T-helper 17 cell (primary cell): ENCODE results near the gene ECI1. TPM values are rescaled to one million over a fixed set of nuclear protein-coding genes. Genes with fewer than 3 reads are reported as not detected.

Source experiments
- ATAC-seq: fragments of 150-1000 bp; cut with Tn5 transposase; 2 replicates; pipeline ENCODE4 v1.10.0; 2021; ENCODE audit warnings: mild to moderate bottlenecking, moderate library complexity
- DNase-seq, 3 donors: peaks; one replicate each; pipeline versions ENCODE4 v3.0.0 to v3.0.0-alpha.2; 2020 to 2021
- H3K9me3 ChIP-seq: one replicate; pipeline ENCODE4 v1.7.0; 2013; ENCODE audit warnings: low read length, mild to moderate bottlenecking; ENCODE audit not compliant: control insufficient read depth, poor library complexity, severe bottlenecking
- H3K27ac Mint-ChIP-seq: one replicate; pipeline ENCODE4 v1.8.0; 2022; ENCODE audit warnings: mild to moderate bottlenecking, moderate library complexity, mixed read lengths
- H3K27me3 Mint-ChIP-seq: one replicate; pipeline ENCODE4 v1.8.0; 2022; ENCODE audit warnings: mixed read lengths
- H3K36me3 Mint-ChIP-seq: one replicate; pipeline ENCODE4 v1.8.0; 2022; ENCODE audit warnings: low read depth, mixed read lengths
- H3K4me1 Mint-ChIP-seq: one replicate; pipeline ENCODE4 v1.8.0; 2022; ENCODE audit warnings: mild to moderate bottlenecking, mixed read lengths
- H3K4me3 Mint-ChIP-seq: one replicate; pipeline ENCODE4 v1.8.0; 2022; ENCODE audit warnings: mild to moderate bottlenecking, moderate library complexity, mixed read lengths
- total RNA-seq, 4 donors: library from RNA in 2 of 4; stranded (reverse) in 2 of 4; gene quantifications; one replicate each; pipeline ENCODE4 v1.2.3 and lab custom pipeline; 2022 to 2026

The ECI1 gene
- total RNA-seq, 2 donors from 2014 or later, result 15.2 TPM

- no peak overlapping the region for H3K27ac Mint-ChIP-seq
- H3K36me3 Mint-ChIP-seq, result peaks cover 4% of the 10 kb centered on the region
- DNase-seq, result no peak
- ATAC-seq, result no peak
- H3K9me3 ChIP-seq, result no peaks in the 10 kb centered on the region
- H3K27me3 Mint-ChIP-seq, result no peaks in the 10 kb centered on the region
- peaks cover 3% of the 10 kb centered on the region for H3K4me1 Mint-ChIP-seq
- no peak overlapping the region for H3K4me3 Mint-ChIP-seq
Observed at GRCh38 chr16:2232094-2232990, 19.0 kb downstream of the ECI1 start.

DNA sequence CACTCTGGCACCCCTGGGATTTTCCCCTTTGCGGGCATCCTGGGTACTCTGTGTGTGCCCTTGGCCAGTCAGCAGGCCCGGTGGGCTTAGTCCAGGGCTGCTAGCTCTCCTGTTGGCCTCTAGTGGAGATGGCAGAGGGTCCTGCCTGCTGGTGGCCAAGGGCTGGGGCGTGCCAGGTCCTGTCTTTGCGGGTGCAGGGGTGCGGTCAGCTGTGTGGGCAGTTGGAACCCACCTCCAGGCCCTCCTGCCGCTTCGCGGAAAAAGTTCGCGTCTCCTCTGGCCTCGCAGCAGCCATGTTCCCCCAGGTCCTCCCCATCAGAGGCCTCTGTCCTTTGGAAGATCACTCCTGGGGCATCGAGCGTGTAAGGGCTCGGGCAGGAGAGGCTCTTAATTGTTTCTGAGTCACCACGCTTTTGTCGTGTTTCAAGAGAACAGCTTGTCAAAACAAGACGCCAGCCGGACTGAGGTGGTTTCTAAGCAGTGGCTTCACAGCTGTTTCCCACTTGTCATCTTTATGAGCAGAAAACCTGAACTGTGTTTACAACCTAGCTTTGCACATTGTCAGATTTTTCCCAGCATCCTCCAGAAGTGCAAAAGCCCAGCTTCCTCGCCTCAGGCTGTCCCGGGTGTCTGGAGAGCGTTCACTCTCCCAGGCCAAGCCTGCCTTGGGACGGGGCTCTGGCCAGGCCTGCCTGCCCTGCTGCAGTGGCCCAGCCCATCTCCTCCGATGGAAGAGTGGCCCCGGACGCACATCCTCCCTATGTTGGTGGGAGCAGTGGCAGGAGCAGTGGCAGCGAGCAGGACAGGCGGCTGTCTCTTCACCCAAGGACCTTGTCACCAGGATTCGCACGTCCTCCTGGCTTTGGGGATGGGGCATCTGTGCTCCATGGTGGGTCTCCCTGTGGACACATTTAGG, 20.1 kb downstream of the ECI1 start:
- Mint-ChIP-seq H3K27me3 (no peaks in the 10 kb centered on the region), H3K36me3 (peaks cover 4% of the 10 kb centered on the region), H3K4me1 (peaks cover 6% of the 10 kb centered on the region), H3K27ac (no peak overlapping the region), H3K4me3 (no peak overlapping the region)
- H3K9me3 ChIP-seq, result no peaks in the 10 kb centered on the region
- DNase-seq, result no peak
- ATAC-seq, result no peak

DNA sequence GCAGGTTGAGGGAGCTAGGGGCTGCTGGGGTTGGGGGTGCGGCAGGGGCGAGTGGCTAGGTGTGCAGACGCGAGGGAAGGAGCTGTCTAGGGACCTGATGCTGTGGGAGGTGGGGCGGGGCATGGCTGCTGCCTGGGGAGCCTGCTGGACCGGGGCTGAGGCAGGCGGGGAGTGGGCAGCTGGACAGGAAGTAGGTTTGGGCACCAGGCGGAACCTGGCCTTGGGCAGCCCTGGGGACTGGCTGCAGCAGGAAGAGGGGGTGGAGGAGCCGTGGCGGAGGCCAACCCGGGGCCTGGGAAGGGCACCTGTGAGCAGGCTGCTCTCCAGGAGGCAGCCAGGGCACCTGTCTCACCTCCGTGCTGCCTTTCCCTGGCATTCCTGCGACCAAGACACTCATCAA, 21.0 kb downstream of the ECI1 start:
- H3K9me3 ChIP-seq, result no peaks in the 10 kb centered on the region
- H3K27me3 Mint-ChIP-seq, result no peaks in the 10 kb centered on the region
- peak overlapping the region; percentile 43 for H3K4me3 Mint-ChIP-seq
- no peak for DNase-seq
- no peak for ATAC-seq
- H3K36me3 Mint-ChIP-seq, result peaks cover 4% of the 10 kb centered on the region
- H3K4me1 Mint-ChIP-seq, result peaks cover 5% of the 10 kb centered on the region
- H3K27ac Mint-ChIP-seq, result no peak overlapping the region

DNA sequence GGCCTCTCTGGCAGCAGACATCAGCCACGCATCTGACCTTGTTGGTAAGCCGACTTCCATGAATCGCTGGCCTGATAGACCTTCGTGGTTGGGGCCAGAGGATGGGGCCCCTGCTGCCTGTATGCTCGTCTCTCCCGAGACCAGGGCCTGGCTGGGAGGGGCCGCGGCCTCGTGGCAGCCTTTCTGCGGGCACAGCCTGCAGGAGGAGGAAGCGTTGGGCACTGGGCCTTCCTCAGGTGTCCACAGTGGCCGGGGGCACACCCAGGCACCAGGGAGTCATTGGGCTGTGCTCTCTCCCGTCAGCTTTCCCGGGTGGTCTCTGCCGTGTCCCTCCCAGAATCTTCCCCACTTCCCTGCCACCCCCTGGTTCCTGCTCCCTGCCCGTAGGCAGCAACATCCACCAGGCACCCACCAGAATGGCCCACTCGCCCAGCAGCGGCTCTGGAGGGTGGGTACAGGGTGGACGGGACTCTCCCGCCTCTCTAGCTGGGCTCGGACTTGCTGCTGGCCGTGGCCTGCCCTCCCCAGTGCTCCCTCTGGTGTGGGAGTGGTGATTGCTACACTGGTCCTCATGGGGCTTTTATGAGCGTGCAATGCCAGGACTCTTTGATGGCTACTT, 21.6 kb downstream of the ECI1 start:
- ATAC-seq (no peak), DNase-seq (no peak)
- H3K27me3 Mint-ChIP-seq, result no peaks in the 10 kb centered on the region
- H3K27ac Mint-ChIP-seq, result no peak overlapping the region
- no peaks in the 10 kb centered on the region for H3K9me3 ChIP-seq
- peak overlapping the region; percentile 43 for H3K4me3 Mint-ChIP-seq
- H3K36me3 Mint-ChIP-seq, result peaks cover 4% of the 10 kb centered on the region
- peaks cover 3% of the 10 kb centered on the region for H3K4me1 Mint-ChIP-seq

- H3K27me3 Mint-ChIP-seq, result no peaks in the 10 kb centered on the region
Observed at GRCh38 chr16:2229091-2229490, 22.3 kb downstream of the ECI1 start.

DNA sequence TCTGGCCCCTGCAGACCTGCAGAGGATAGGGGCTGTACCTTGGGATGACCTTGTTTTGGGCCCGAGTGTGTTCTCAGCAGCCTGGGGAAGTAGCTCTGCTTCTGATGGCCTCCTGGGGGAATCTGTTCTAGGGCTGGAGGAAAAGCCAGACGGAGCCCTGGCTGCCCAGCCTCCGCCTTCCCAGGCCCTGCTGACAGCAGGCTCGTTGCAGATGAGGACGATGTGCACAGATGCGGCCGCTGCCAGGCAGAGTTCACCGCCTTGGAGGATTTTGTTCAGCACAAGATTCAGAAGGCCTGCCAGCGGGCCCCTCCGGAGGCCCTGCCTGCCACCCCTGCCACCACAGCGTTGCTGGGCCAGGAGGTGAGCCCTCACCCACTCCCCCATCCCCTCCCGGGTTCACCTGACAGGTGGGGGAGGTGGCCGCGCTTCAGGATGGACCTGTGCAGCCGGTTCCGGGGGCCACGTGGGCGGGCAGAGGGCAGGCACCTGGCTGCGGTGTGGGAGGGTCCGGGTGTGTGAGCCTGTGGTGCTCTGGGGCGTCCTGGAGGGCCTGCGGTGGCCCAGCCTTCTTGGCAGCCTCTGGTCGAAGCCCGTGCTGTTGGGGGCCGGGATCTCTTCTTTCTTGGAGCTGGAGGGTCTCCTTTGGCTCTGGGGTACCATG, 23.1 kb downstream of the ECI1 start:
- no peaks in the 10 kb centered on the region for H3K9me3 ChIP-seq
- no peak for ATAC-seq
- Mint-ChIP-seq H3K4me1 (peaks cover 7% of the 10 kb centered on the region), H3K27ac (no peak overlapping the region), H3K4me3 (no peak overlapping the region), H3K27me3 (no peaks in the 10 kb centered on the region), H3K36me3 (peaks cover 2% of the 10 kb centered on the region)
- no peak for DNase-seq

More at GRCh38 chr16:2229091-2229490, 22.3 kb downstream of the ECI1 start:
- DNase-seq (no peak), ATAC-seq (no peak)
- no peaks in the 10 kb centered on the region for H3K9me3 ChIP-seq
- H3K36me3 Mint-ChIP-seq, result peaks cover 4% of the 10 kb centered on the region
- no peak overlapping the region for H3K27ac Mint-ChIP-seq
- H3K4me1 Mint-ChIP-seq, result peaks cover 5% of the 10 kb centered on the region
- no peak overlapping the region for H3K4me3 Mint-ChIP-seq

DNA sequence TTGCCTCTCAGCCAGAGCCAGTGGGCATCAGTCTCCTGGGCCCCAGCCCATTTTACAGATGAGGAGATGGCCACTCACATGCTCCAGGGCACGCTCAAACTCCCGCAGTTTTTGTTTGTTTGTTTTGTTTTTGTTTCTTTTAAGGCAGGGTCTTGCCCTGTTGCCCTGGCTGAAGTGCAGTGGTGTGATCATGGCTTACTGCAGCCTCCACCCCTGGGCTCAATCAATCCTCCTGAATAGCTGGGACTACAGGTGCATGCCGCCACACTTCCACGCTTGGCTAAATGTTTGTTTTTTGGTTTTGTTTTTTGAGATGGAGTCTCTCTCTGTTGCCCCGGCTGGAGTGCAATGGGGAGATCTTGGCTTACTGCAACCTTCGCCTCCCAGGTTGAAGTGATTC, 24.5 kb downstream of the ECI1 start:
- ATAC-seq (no peak), DNase-seq (no peak)
- Mint-ChIP-seq H3K27ac (no peak overlapping the region), H3K4me3 (peak overlapping the region; percentile 67), H3K4me1 (peaks cover 9% of the 10 kb centered on the region), H3K36me3 (peaks cover 2% of the 10 kb centered on the region), H3K27me3 (no peaks in the 10 kb centered on the region)
- no peaks in the 10 kb centered on the region for H3K9me3 ChIP-seq

GRCh38 chr16:2226245-2226793, 25.1 kb downstream of the ECI1 start:
- H3K36me3 Mint-ChIP-seq, result peaks cover 2% of the 10 kb centered on the region
- no peak overlapping the region for H3K27ac Mint-ChIP-seq
- H3K4me1 Mint-ChIP-seq, result peaks cover 9% of the 10 kb centered on the region
- DNase-seq (no peak), ATAC-seq (no peak)
- H3K4me3 Mint-ChIP-seq, result peak overlapping the region; percentile 25
- H3K9me3 ChIP-seq, result no peaks in the 10 kb centered on the region
- H3K27me3 Mint-ChIP-seq, result no peaks in the 10 kb centered on the region

- Mint-ChIP-seq H3K27me3 (no peaks in the 10 kb centered on the region), H3K4me3 (peak overlapping the region; percentile 88), H3K27ac (peak overlapping the region; percentile 83), H3K36me3 (no peaks in the 10 kb centered on the region), H3K4me1 (peaks cover 9% of the 10 kb centered on the region)
- peak; percentile 14 for ATAC-seq
- no peaks in the 10 kb centered on the region for H3K9me3 ChIP-seq
- no peak for DNase-seq
Observed at GRCh38 chr16:2223942-2224486, 27.4 kb downstream of the ECI1 start.

- peaks cover 9% of the 10 kb centered on the region for H3K4me1 Mint-ChIP-seq
- H3K27ac Mint-ChIP-seq, result peak within 1 kb of the TSS; percentile 83
- ATAC-seq (peak; percentile 98), DNase-seq (peak; percentile 97 to 99 (median 99))
- H3K4me3 Mint-ChIP-seq, result peak within 1 kb of the TSS; percentile 88
- H3K9me3 ChIP-seq, result no peaks in the 10 kb centered on the region
- no peaks in the 10 kb centered on the region for H3K27me3 Mint-ChIP-seq
- H3K36me3 Mint-ChIP-seq, result no peaks in the 10 kb centered on the region
Observed at GRCh38 chr16:2223221-2223941, 28.0 kb downstream of the ECI1 start, which contains the start of gene E4F1. Gene E4F1, plus strand, starts transcription at chr16:2223591. Its CDS starts 23 bp downstream, at chr16:2223614.

DNA sequence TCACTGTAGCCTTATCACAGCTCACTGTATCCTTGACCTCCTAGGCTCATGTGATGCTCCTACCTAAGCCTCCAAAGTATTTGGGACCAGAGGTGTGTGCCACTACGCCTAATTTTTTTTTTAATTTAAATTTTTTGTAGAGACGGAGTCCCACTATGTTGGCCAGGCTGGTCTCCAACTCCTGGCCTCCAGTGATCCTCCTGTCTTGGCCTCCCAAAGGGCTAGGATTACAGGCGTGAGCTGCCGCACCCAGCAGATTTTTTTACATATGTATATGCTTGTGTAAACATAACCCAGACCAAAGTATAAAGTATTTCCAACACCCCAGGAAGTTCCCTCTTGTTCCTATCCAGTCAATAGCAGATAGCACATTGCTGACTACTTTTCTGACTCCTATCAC, 35.1 kb downstream of the ECI1 start:
- H3K27me3 Mint-ChIP-seq, result no peaks in the 10 kb centered on the region
- H3K9me3 ChIP-seq, result no peaks in the 10 kb centered on the region
- H3K27ac Mint-ChIP-seq, result no peak overlapping the region
- peaks cover 15% of the 10 kb centered on the region for H3K4me1 Mint-ChIP-seq
- peak overlapping the region; percentile 45 for H3K4me3 Mint-ChIP-seq
- DNase-seq (no peak), ATAC-seq (no peak)
- no peaks in the 10 kb centered on the region for H3K36me3 Mint-ChIP-seq

GRCh38 chr16:2214719-2214968, 36.7 kb downstream of the ECI1 start, which contains the start of gene PGP:
Gene PGP, minus strand, starts transcription at chr16:2214840. Its CDS starts 63 bp downstream, at chr16:2214777.
- no peaks in the 10 kb centered on the region for H3K9me3 ChIP-seq
- Mint-ChIP-seq H3K4me3 (peak within 1 kb of the TSS; percentile 87), H3K27ac (peak within 1 kb of the TSS; percentile 65), H3K27me3 (no peaks in the 10 kb centered on the region), H3K4me1 (peaks cover 15% of the 10 kb centered on the region), H3K36me3 (no peaks in the 10 kb centered on the region)
- ATAC-seq (peak; percentile 95), DNase-seq (peak in 1 of 3 donors; percentile 99)
